K562 (cell line): ENCODE results near the gene ACTN4. TPM values are rescaled to one million over a fixed set of nuclear protein-coding genes. Genes with fewer than 3 reads are reported as not detected.

Experiments
- ADNP ChIP-seq: fragments of 200-800 bp; sonication (Bioruptor generic); IDR thresholded peaks from 2 replicates; pipeline ENCODE4 v1.6.1; 2016; ENCODE audit warnings: missing genetic modification characterization, missing compliant biosample characterization
- FOXA3 ChIP-seq, 2 experiments: fragments of 450-650 bp in 1 of 2; sonication (generic) in 1 of 2; formaldehyde crosslinking; IDR thresholded peaks in 1 of 2; conservative IDR thresholded peaks in 1 of 2; 2 replicates each; pipeline versions ENCODE4 v1.4.0 to v1.8.0; 2020 to 2022; ENCODE audit warnings: mild to moderate bottlenecking in 2 of 2, missing genetic modification reagents in 1 of 2
- GATAD2B ChIP-seq: fragments of 450-650 bp; IDR thresholded peaks from 2 replicates; pipeline ENCODE4 v1.6.1; 2017; ENCODE audit warnings: mild to moderate bottlenecking, borderline replicate concordance
- JUND ChIP-seq, 2 experiments: IDR thresholded peaks; 2 replicates in 1 of 2; 3 replicates in 1 of 2; pipeline ENCODE4 v1.6.1; 2011; ENCODE audit warnings: borderline replicate concordance in 2 of 2, low read depth in 2 of 2, low read length in 2 of 2, improper control_type of control experiment in 1 of 2, missing biosample characterization in 1 of 2, missing genetic modification characterization in 1 of 2, missing genetic modification reagents in 1 of 2
- KDM4B ChIP-seq, 2 experiments: fragments of 450-650 bp in 1 of 2; sonication (generic) in 1 of 2; IDR thresholded peaks; 2 replicates each; pipeline ENCODE4 v1.6.1; 2016 to 2017; ENCODE audit warnings: borderline replicate concordance in 2 of 2, antibody characterized with exemption in 1 of 2, low read depth in 1 of 2, mild to moderate bottlenecking in 1 of 2
- NFIC ChIP-seq: fragments of 450-650 bp; IDR thresholded peaks from 2 replicates; pipeline ENCODE4 v1.6.1; 2017; ENCODE audit warnings: mild to moderate bottlenecking, inconsistent platforms
- NR2C2 ChIP-seq, 2 experiments: fragments of 200-800 bp in 1 of 2; sonication (Bioruptor generic) in 1 of 2; sonication (generic) in 1 of 2; formaldehyde crosslinking in 1 of 2; IDR thresholded peaks; 2 replicates each; pipeline versions ENCODE4 v1.6.1 to v1.8.0; 2016 to 2022; ENCODE audit warnings: mild to moderate bottlenecking in 1 of 2, missing compliant biosample characterization in 1 of 2, missing genetic modification characterization in 1 of 2, missing genetic modification reagents in 1 of 2
- PHB ChIP-seq: fragments of 250-450 bp; sonication (Bioruptor Pico); IDR thresholded peaks from 2 replicates; pipeline ENCODE4 v1.5.0; 2021
- PHB2 ChIP-seq: fragments of 450-650 bp; IDR thresholded peaks from 2 replicates; pipeline ENCODE4 v1.6.1; 2017; ENCODE audit warnings: low read depth
- POLR2A ChIP-seq: fragments of 450-650 bp; conservative IDR thresholded peaks from 2 replicates; pipeline ENCODE4 v1.6.1; 2016
- POLR2AphosphoS5 ChIP-seq: IDR thresholded peaks from 2 replicates; pipeline ENCODE4 v1.6.1; 2011; ENCODE audit warnings: mild to moderate bottlenecking, low read depth, low read length, moderate library complexity; ENCODE audit not compliant: control insufficient read depth, insufficient read depth
- RAD51 ChIP-seq: fragments of 450-650 bp; IDR thresholded peaks from 2 replicates; pipeline ENCODE4 v1.7.1; 2016; ENCODE audit warnings: low read depth, mild to moderate bottlenecking, borderline replicate concordance
- RBM22 ChIP-seq: fragments of 200-400 bp; formaldehyde crosslinking; IDR thresholded peaks from 2 replicates; pipeline ENCODE4 v1.6.1; 2018; ENCODE audit warnings: low read length, low read depth; ENCODE audit not compliant: poor library complexity, severe bottlenecking
- REST ChIP-seq, 2 experiments: fragments of 450-650 bp; formaldehyde crosslinking in 1 of 2; IDR thresholded peaks; 2 replicates each; pipeline versions ENCODE4 v1.4.0 to v1.6.1; 2014 to 2020; ENCODE audit warnings: mild to moderate bottlenecking in 2 of 2, borderline replicate concordance in 1 of 2, low read depth in 1 of 2
- SMARCE1 ChIP-seq: fragments of 450-650 bp; IDR thresholded peaks from 2 replicates; pipeline ENCODE4 v1.7.1; 2016; ENCODE audit warnings: mild to moderate bottlenecking
- THRB ChIP-seq: fragments of 450-650 bp; formaldehyde crosslinking; conservative IDR thresholded peaks from 2 replicates; pipeline ENCODE4 v1.4.0; 2022; ENCODE audit warnings: mild to moderate bottlenecking, missing genetic modification characterization
- ZEB2 ChIP-seq: fragments of 450-650 bp; IDR thresholded peaks from 2 replicates; pipeline ENCODE4 v1.6.1; 2016
- ZFPM2 ChIP-seq: fragments of 250-450 bp; sonication (Bioruptor Pico); IDR thresholded peaks from 2 replicates; pipeline ENCODE4 v1.5.1; 2022; ENCODE audit warnings: mild to moderate bottlenecking
- polyA plus RNA-seq, 8 experiments: library from polyadenylated mRNA; depleted of rRNA in 4 of 8; stranded (reverse) in 5 of 8; unstranded in 3 of 8; fragments of >200 nt; fragmentation: Nextera tagmentation in 2 of 8; fragmentation: Illumina TruSeq in 1 of 8; extraction: Ambion mirVana in 2 of 8; extraction: Trizol in 1 of 8; gene quantifications; 2 replicates each; pipeline versions ENCODE4 v1.2.1 to v1.2.3, GENCODE V29; 2011 to 2014; ENCODE audit warnings: inconsistent platforms in 1 of 8, missing spikeins in 1 of 8
- total RNA-seq, 7 experiments: library from RNA; depleted of rRNA in 6 of 7; stranded (reverse); fragments of >200 nt in 6 of 7; fragmentation: Illumina TruSeq in 2 of 7; extraction: Trizol in 2 of 7; gene quantifications; 2 replicates each; pipeline versions ENCODE4 v1.2.1 to v1.2.3, GENCODE V29; 2011 to 2021; ENCODE audit warnings: low replicate concordance in 1 of 7

ACTN4 gene
- total and polyA plus RNA-seq, 9 of the 15 experiments (the other 6 are each of a cell fraction or from before 2014, with no cell fraction given), result 3.1 to 385 (median 125) TPM

- peak; percentile 56; the same call in 1 of the 2 replicates for TF ChIP-seq JUND (IDR thresholded peaks at IDR 0.05; ENCODE audit: borderline replicate concordance, low read depth, low read length)
- no peak; the same call in 2 of the 3 replicates for TF ChIP-seq JUND (tag; IDR thresholded peaks at IDR 0.05; ENCODE audit: borderline replicate concordance, low read depth, low read length)
- no peak for TF ChIP-seq NR2C2 (CRISPR knock-in tag; IDR thresholded peaks at IDR 0.05)
- TF ChIP-seq NR2C2 (tag; IDR thresholded peaks at IDR 0.05), result no peak
- TF ChIP-seq POLR2AphosphoS5, result 0 out of 2 replicates have a peak, but pooled peaks have one; percentile 25
- 0 out of 2 replicates have a peak, but pooled peaks have one; percentile 0 for TF ChIP-seq ADNP (tag)
- TF ChIP-seq PHB (CRISPR knock-in tag), result no peak
- no peak for TF ChIP-seq FOXA3 (CRISPR knock-in tag; conservative IDR thresholded peaks at IDR 0.05 in 1 of 2, IDR thresholded peaks at IDR 0.05 in 1 of 2)
- TF ChIP-seq KDM4B (IDR thresholded peaks at IDR 0.05; ENCODE audit: borderline replicate concordance in 2 of 2, low read depth in 1 of 2), result no peak
- peak; percentile 54; the same call in 1 of the 2 replicates for TF ChIP-seq POLR2A
- TF ChIP-seq REST (IDR thresholded peaks at IDR 0.05; ENCODE audit: borderline replicate concordance), result peak; percentile 87; the same call in 1 of the 2 replicates
- no peak for TF ChIP-seq REST (CRISPR knock-in tag; IDR thresholded peaks at IDR 0.05; ENCODE audit: low read depth)
- TF ChIP-seq ZFPM2, result no peak
- no peak for TF ChIP-seq THRB (CRISPR knock-in tag)
- TF ChIP-seq SMARCE1, result no peak
- no peak for TF ChIP-seq PHB2
- TF ChIP-seq NFIC, result no peak
- TF ChIP-seq RAD51, result no peak
- no peak for TF ChIP-seq ZEB2
- no peak for TF ChIP-seq RBM22
- no peak for TF ChIP-seq GATAD2B
Measured at GRCh38 chr19:38634757-38635482, 12.5 kb upstream of the ACTN4 start (continued).
